Urothelium cell line (cell line): ENCODE results near the gene SAP25.
"Not testable (repeated sequence)": the region's sequence is repeated elsewhere in the genome, so short reads cannot be mapped to it uniquely, and the experiment has no call there.

ENCODE experiments used
- DNase-seq: peaks from one replicate; pipeline ENCODE4 v3.0.0; 2011; ENCODE audit warnings: low spot score, mixed read lengths
- FAIRE-seq: peaks from 2 replicates; lab custom pipeline; 2011; peaks lifted over from hg19 to GRCh38; lab: Jason Lieb, UNC

SAP25 gene

GRCh38 chr7:100538654-100539435 is 34.9 kb downstream of the SAP25 start, which contains the start of gene AGFG2:
Gene AGFG2 (plus strand): TSS chr7:100539203. CDS start chr7:100539347, 144 bp downstream.
- peak; percentile 100 for DNase-seq
- FAIRE-seq: peak; percentile 96

GRCh38 chr7:100538348-100538653 is 35.4 kb downstream of the SAP25 start:
- FAIRE-seq: no peak
- DNase-seq: no peak

- not testable (repeated sequence) for DNase-seq, FAIRE-seq
Measured at GRCh38 chr7:100536695-100537094, 37.0 kb downstream of the SAP25 start.

GRCh38 chr7:100535982-100536381 is 37.7 kb downstream of the SAP25 start:
- DNase-seq, FAIRE-seq: not testable (repeated sequence)

- DNase-seq: no peak
Measured at GRCh38 chr7:100532165-100533022, 41.3 kb downstream of the SAP25 start.

GRCh38 chr7:100528108-100528866 is 45.4 kb downstream of the SAP25 start:
- FAIRE-seq, DNase-seq: not testable (repeated sequence)

More at GRCh38 chr7:100532165-100533022, 41.3 kb downstream of the SAP25 start:
- FAIRE-seq: peak; percentile 32

- not testable (repeated sequence) for FAIRE-seq, DNase-seq
Measured at GRCh38 chr7:100523192-100523591, 50.5 kb downstream of the SAP25 start.
